ENCODE data around the gene MAPK4. TPM values are rescaled to one million over a fixed set of nuclear protein-coding genes. Genes with fewer than 3 reads are reported as not detected.

MAPK4 gene
- total RNA-seq, 3 donors from 2014 or later: 0.64 to 1.9 (median 1.3) TPM

DNA sequence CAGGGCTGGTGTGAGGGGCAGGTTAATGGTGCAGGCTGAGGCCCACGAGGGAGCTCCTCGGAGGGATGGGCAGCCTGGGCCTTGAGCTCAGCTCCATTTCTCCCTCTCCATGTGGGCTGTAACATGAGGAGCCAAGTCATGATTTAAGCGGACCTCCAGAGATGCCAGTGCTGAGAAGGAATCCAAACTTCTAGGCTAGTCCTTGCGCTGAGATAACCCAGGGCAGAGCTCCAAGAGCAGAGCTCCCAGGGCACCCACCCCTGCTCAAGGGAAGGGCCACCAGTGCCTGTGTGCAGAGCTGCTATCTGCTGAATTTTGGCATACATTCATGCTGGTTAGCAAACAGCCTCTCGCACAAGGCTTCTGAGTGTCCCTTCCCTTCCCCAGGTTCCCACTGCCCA lies 164.9 kb downstream of the MAPK4 start:
- TF ChIP-seq POLR2AphosphoS5 (IDR thresholded peaks at IDR 0.05): no peak
- no peak for TF ChIP-seq POLR2A (IDR thresholded peaks at IDR 0.05)
- TF ChIP-seq, protein P1, sequence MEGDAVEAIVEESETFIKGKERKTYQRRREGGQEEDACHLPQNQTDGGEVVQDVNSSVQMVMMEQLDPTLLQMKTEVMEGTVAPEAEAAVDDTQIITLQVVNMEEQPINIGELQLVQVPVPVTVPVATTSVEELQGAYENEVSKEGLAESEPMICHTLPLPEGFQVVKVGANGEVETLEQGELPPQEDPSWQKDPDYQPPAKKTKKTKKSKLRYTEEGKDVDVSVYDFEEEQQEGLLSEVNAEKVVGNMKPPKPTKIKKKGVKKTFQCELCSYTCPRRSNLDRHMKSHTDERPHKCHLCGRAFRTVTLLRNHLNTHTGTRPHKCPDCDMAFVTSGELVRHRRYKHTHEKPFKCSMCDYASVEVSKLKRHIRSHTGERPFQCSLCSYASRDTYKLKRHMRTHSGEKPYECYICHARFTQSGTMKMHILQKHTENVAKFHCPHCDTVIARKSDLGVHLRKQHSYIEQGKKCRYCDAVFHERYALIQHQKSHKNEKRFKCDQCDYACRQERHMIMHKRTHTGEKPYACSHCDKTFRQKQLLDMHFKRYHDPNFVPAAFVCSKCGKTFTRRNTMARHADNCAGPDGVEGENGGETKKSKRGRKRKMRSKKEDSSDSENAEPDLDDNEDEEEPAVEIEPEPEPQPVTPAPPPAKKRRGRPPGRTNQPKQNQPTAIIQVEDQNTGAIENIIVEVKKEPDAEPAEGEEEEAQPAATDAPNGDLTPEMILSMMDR (IDR thresholded peaks at IDR 0.05): no peak

DNA sequence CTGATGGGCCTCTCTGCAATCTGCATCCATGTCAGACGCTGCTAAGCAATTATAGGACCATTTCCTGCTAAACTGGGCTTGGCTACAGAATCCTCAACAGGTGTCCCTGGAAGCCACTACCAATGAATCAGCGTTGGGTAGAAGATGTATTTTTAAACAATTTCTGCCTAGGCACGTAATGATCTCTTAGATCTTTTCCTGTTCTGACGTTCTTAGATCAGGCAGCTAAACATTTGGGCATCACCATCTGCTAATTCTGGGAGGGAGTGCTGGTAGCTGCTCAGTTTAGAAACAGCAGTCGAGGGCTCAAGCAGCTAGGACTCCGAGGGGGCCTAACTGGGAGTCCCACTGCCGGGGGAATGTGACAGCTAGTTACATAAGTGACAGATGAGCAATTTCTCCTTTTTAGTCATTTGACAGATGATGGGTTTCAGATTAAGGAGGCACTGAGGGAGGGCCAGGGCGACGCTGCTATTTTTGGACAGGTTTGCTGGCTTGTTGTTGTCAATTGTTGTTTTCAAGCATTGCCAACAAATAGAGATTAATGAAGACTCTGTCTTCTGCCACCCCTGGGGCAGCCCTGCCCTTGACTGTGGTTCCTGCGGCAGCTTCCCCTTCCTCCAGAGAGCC lies 167.2 kb downstream of the MAPK4 start:
- intact Hi-C loops (cut with DNase I; ENCODE audit: low total_unique reads): no loop called here

More for the DNA sequence above, 164.9 kb downstream of the MAPK4 start:
- H3K9me3 ChIP-seq: no peaks in the 10 kb centered on the region
- no peak overlapping the region for H3K4me3 ChIP-seq
- intact Hi-C loops (cut with DNase I; ENCODE audit: low total_unique reads): no loop called here
- no peak overlapping the region for H3K27ac ChIP-seq
- H3K4me1 ChIP-seq: no peaks in the 10 kb centered on the region
- H3K27me3 ChIP-seq: no peaks in the 10 kb centered on the region
- H3K36me3 ChIP-seq: no peaks in the 10 kb centered on the region
- no peak for DNase-seq (ENCODE audit: low spot score in 2 of 2)

DNA sequence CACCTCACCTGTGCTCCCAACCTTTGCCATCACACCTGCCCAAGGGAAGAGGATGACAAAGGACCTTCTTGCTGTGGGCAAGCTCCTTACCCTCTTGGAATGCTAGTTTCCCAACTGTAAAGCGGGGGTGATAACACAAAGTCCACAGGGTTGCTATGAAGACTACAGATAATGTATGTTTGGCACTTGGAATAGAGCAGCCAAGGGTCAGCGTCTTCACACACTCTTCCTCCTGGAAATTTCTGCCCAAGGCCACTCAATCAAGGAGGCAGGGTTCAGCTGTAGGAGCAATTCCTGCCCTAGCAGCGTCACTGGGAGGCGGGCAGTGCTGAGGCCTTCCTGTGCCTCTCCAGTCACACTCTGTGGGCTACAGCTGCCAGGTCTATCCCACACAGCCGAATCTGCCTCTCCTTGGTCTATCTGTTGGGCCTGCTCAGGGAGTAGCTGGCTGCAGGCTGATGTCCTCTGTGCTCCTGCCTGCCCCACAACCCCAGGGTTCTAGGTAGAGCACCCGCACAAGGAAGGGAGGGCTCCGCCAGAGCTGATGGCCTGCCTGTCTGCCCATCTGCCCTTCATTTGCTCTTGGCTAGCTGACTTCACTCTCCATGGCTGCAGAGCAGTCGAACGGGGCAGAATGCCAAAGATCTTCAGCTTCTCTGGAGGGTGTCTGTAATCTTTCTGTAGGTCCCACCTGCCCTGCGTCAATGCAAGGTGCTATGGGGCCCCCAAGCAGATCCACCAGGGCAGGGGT lies 168.0 kb downstream of the MAPK4 start:
- Histone ChIP-seq H3K36me3 (no peaks in the 10 kb centered on the region), H3K27ac (no peak overlapping the region), H3K4me3 (no peak overlapping the region), H3K4me1 (no peaks in the 10 kb centered on the region), H3K27me3 (no peaks in the 10 kb centered on the region), H3K9me3 (no peaks in the 10 kb centered on the region)
- intact Hi-C loops (cut with DNase I; ENCODE audit: low total_unique reads): no loop called here
- no peak for DNase-seq (ENCODE audit: low spot score in 2 of 2)
- TF ChIP-seq POLR2A (IDR thresholded peaks at IDR 0.05): no peak
- no peak for TF ChIP-seq POLR2AphosphoS5 (IDR thresholded peaks at IDR 0.05)
- TF ChIP-seq, protein P1 (IDR thresholded peaks at IDR 0.05): no peak

More for the DNA sequence above, 167.2 kb downstream of the MAPK4 start:
- Histone ChIP-seq H3K4me3 (no peak overlapping the region), H3K9me3 (no peaks in the 10 kb centered on the region), H3K4me1 (no peaks in the 10 kb centered on the region), H3K36me3 (no peaks in the 10 kb centered on the region), H3K27ac (no peak overlapping the region), H3K27me3 (no peaks in the 10 kb centered on the region)
- TF ChIP-seq, protein P1 (IDR thresholded peaks at IDR 0.05): no peak
- TF ChIP-seq POLR2AphosphoS5 (IDR thresholded peaks at IDR 0.05) (no peak), POLR2A (IDR thresholded peaks at IDR 0.05) (no peak)
- no peak for DNase-seq (ENCODE audit: low spot score in 2 of 2)

DNA sequence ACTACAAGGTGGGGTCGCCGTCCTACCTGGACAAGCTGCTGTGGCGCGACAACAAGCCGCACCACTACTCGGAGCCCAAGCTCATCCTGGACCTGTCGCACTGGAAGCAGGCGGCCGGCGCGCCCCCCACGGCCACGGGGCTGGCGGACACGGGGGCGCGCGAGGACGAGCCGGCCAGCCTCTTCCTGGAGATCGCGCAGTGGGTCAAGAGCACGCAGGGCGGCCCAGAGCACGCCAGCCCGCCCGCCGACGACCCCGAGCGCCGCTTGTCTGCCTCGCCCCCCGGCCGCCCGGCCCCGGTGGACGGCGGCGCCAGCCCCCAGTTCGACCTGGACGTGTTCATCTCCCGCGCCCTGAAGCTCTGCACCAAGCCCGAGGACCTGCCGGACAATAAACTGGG lies 169.5 kb downstream of the MAPK4 start:
- no peak overlapping the region for H3K4me3 ChIP-seq
- intact Hi-C loops (cut with DNase I; ENCODE audit: low total_unique reads): no loop called here
- H3K4me1 ChIP-seq: no peaks in the 10 kb centered on the region
- H3K9me3 ChIP-seq: no peaks in the 10 kb centered on the region
- no peak overlapping the region for H3K27ac ChIP-seq
- no peak for TF ChIP-seq POLR2A (IDR thresholded peaks at IDR 0.05)
- TF ChIP-seq POLR2AphosphoS5 (IDR thresholded peaks at IDR 0.05): no peak
- TF ChIP-seq, protein P1 (IDR thresholded peaks at IDR 0.05): no peak
- H3K27me3 ChIP-seq: no peaks in the 10 kb centered on the region
- H3K36me3 ChIP-seq: no peaks in the 10 kb centered on the region
- no peak for DNase-seq (ENCODE audit: low spot score in 2 of 2)

DNA sequence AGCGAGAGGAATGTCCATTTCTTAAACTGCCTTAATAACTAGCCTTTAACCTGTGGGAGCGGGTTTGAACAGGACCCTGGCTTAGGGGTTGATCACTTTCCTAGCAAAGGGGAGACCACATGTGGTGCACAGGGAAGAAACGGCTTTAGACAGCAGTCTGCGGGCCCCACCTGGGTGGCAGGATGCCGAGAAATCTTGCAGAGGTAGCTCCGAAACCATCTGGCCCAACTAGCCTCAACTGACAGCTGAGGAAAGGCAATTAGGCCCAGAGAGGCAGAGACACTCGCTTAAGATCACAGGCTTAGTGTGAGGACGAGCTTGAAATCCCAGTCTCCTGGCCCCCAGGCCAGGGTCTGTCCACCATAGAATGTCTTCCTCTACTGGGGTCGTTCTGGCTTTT lies 170.1 kb downstream of the MAPK4 start:
- no peaks in the 10 kb centered on the region for H3K27me3 ChIP-seq
- H3K36me3 ChIP-seq: no peaks in the 10 kb centered on the region
- H3K9me3 ChIP-seq: no peaks in the 10 kb centered on the region
- no peaks in the 10 kb centered on the region for H3K4me1 ChIP-seq
- H3K4me3 ChIP-seq: no peak overlapping the region
- TF ChIP-seq, protein P1 (IDR thresholded peaks at IDR 0.05): no peak
- TF ChIP-seq POLR2A (IDR thresholded peaks at IDR 0.05) (no peak), POLR2AphosphoS5 (IDR thresholded peaks at IDR 0.05) (no peak)
- DNase-seq (ENCODE audit: low spot score in 2 of 2): no peak
- H3K27ac ChIP-seq: no peak overlapping the region
- intact Hi-C loops (cut with DNase I; ENCODE audit: low total_unique reads): loop anchor here (5.0 kb wide), 1 partner anchor 252 kb away; no protein-coding TSS in a partner anchor

All from breast epithelium (tissue), 4 donors.